Germinal center (tissue), 1 donor: ENCODE results near the gene SRGAP1.

Source experiments
- DNase-seq: peaks from one replicate; pipeline ENCODE4 v3.0.0; 2012; ENCODE audit warnings: mixed read lengths, low spot score

The SRGAP1 gene

GRCh38 chr12:64205542-64205941 lies 361.0 kb downstream of the SRGAP1 start:
- no peak for DNase-seq

GRCh38 chr12:64207453-64207852 lies 363.0 kb downstream of the SRGAP1 start:
- no peak for DNase-seq
